ENCODE data around the gene IL1B. TPM values are rescaled to one million over a fixed set of nuclear protein-coding genes. Genes with fewer than 3 reads are reported as not detected.

The IL1B gene
- total RNA-seq, 1 donor = 0.36 TPM

DNA sequence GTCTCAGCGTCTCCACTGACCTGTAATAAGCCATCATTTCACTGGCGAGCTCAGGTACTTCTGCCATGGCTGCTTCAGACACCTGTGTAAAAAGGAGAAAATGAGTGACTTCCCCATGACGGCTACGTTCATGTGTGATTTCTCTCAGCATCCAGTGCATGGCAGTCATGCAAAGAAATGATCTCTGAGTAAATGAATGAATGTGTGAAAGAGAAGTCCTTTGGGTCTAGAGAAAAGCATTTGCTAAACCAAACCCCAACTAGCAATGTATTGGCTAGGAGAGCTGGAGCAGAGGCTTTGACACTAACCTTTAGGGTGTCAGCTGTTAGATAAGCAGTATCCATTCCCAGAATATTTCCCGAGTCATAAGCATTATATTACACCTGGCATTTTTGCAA, 417 bp downstream of the IL1B start:
- peak overlapping the region; percentile 88 for H3K27ac ChIP-seq (ENCODE audit: low read depth, low read length)

GRCh38 chr2:112835536-112836162, 930 bp downstream of the IL1B start:
- H3K79me2 ChIP-seq (ENCODE audit: insufficient read depth, low read length) = no peaks in the 10 kb centered on the region
- H4K20me1 ChIP-seq (ENCODE audit: insufficient read depth, low read length) = no peaks in the 10 kb centered on the region
- no peak for DNase-seq (ENCODE audit: insufficient read length, low spot score, missing footprints)
- H3K36me3 ChIP-seq (ENCODE audit: insufficient read depth, low read length) = no peaks in the 10 kb centered on the region
- no peak overlapping the region for H2AFZ ChIP-seq (ENCODE audit: low read length)
- H3K27ac ChIP-seq (ENCODE audit: low read depth, low read length) = peak overlapping the region; percentile 88
- TF ChIP-seq, protein P1, sequence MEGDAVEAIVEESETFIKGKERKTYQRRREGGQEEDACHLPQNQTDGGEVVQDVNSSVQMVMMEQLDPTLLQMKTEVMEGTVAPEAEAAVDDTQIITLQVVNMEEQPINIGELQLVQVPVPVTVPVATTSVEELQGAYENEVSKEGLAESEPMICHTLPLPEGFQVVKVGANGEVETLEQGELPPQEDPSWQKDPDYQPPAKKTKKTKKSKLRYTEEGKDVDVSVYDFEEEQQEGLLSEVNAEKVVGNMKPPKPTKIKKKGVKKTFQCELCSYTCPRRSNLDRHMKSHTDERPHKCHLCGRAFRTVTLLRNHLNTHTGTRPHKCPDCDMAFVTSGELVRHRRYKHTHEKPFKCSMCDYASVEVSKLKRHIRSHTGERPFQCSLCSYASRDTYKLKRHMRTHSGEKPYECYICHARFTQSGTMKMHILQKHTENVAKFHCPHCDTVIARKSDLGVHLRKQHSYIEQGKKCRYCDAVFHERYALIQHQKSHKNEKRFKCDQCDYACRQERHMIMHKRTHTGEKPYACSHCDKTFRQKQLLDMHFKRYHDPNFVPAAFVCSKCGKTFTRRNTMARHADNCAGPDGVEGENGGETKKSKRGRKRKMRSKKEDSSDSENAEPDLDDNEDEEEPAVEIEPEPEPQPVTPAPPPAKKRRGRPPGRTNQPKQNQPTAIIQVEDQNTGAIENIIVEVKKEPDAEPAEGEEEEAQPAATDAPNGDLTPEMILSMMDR (IDR thresholded peaks at IDR 0.05; ENCODE audit: extremely low read depth, low read depth, low read length) = no peak
- H3K4me3 ChIP-seq (ENCODE audit: insufficient read depth, low read length) = peak overlapping the region; percentile 54
- no peaks in the 10 kb centered on the region for H3K27me3 ChIP-seq (ENCODE audit: insufficient read depth, low read length)
- peaks cover 33% of the 10 kb centered on the region for H3K4me1 ChIP-seq (ENCODE audit: insufficient read depth, low read length)
- peak overlapping the region; percentile 75 for H3K4me2 ChIP-seq (ENCODE audit: insufficient read depth, low read length)
- no peaks in the 10 kb centered on the region for H3K9me3 ChIP-seq (ENCODE audit: low read depth, low read length)

More for the DNA sequence above, 417 bp downstream of the IL1B start:
- DNase-seq (ENCODE audit: insufficient read length, low spot score, missing footprints) = no peak
- Histone ChIP-seq H3K4me3 (ENCODE audit: insufficient read depth, low read length) (peak overlapping the region; percentile 54), H3K4me2 (ENCODE audit: insufficient read depth, low read length) (peak overlapping the region; percentile 75), H3K79me2 (ENCODE audit: insufficient read depth, low read length) (no peaks in the 10 kb centered on the region), H3K36me3 (ENCODE audit: insufficient read depth, low read length) (no peaks in the 10 kb centered on the region), H2AFZ (ENCODE audit: low read length) (peak overlapping the region; percentile 38), H3K27me3 (ENCODE audit: insufficient read depth, low read length) (no peaks in the 10 kb centered on the region), H3K9me3 (ENCODE audit: low read depth, low read length) (no peaks in the 10 kb centered on the region), H3K4me1 (ENCODE audit: insufficient read depth, low read length) (peaks cover 33% of the 10 kb centered on the region), H4K20me1 (ENCODE audit: insufficient read depth, low read length) (no peaks in the 10 kb centered on the region)
- TF ChIP-seq, protein P1 (IDR thresholded peaks at IDR 0.05; ENCODE audit: extremely low read depth, low read depth, low read length) = no peak

DNA sequence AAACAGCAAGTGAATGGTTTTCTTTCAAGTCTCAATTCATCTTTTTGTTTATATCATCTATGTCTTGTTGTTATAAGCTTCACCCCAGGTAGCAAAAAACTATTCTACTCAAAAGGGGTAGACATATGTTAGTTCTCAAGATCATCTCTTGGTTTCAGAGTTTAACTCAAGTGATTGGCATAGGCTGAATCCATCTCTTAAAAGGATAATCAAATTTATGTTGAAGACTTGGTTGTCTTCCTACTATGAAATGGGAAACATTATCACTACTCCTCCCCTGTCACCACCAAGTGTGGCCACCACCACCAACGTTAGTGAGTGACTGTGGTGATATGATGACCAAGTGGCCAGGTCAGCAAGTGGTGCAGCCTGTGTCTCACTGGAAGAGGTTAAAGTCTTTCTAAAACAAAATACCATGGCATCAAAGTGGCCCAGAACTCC, 1.5 kb downstream of the IL1B start:
- Histone ChIP-seq H3K36me3 (ENCODE audit: insufficient read depth, low read length) (no peaks in the 10 kb centered on the region), H3K4me3 (ENCODE audit: insufficient read depth, low read length) (no peak overlapping the region), H3K4me2 (ENCODE audit: insufficient read depth, low read length) (no peak overlapping the region)

GRCh38 chr2:112834396-112835037, 2.1 kb downstream of the IL1B start:
- H3K27ac ChIP-seq (ENCODE audit: low read depth, low read length) = no peak overlapping the region
- H4K20me1 ChIP-seq (ENCODE audit: insufficient read depth, low read length) = no peaks in the 10 kb centered on the region
- H3K27me3 ChIP-seq (ENCODE audit: insufficient read depth, low read length) = no peaks in the 10 kb centered on the region
- H3K79me2 ChIP-seq (ENCODE audit: insufficient read depth, low read length) = no peaks in the 10 kb centered on the region
- peaks cover 29% of the 10 kb centered on the region for H3K4me1 ChIP-seq (ENCODE audit: insufficient read depth, low read length)
- H2AFZ ChIP-seq (ENCODE audit: low read length) = no peak overlapping the region
- no peak overlapping the region for H3K4me2 ChIP-seq (ENCODE audit: insufficient read depth, low read length)
- DNase-seq (ENCODE audit: insufficient read length, low spot score, missing footprints) = no peak
- no peak overlapping the region for H3K4me3 ChIP-seq (ENCODE audit: insufficient read depth, low read length)
- H3K9me3 ChIP-seq (ENCODE audit: low read depth, low read length) = no peaks in the 10 kb centered on the region
- H3K36me3 ChIP-seq (ENCODE audit: insufficient read depth, low read length) = no peaks in the 10 kb centered on the region
- TF ChIP-seq, protein P1 (IDR thresholded peaks at IDR 0.05; ENCODE audit: extremely low read depth, low read depth, low read length) = no peak

More for the DNA sequence above, 1.5 kb downstream of the IL1B start:
- Histone ChIP-seq H3K27ac (ENCODE audit: low read depth, low read length) (no peak overlapping the region), H3K27me3 (ENCODE audit: insufficient read depth, low read length) (no peaks in the 10 kb centered on the region), H3K79me2 (ENCODE audit: insufficient read depth, low read length) (no peaks in the 10 kb centered on the region), H3K9me3 (ENCODE audit: low read depth, low read length) (no peaks in the 10 kb centered on the region), H2AFZ (ENCODE audit: low read length) (no peak overlapping the region), H3K4me1 (ENCODE audit: insufficient read depth, low read length) (peaks cover 29% of the 10 kb centered on the region), H4K20me1 (ENCODE audit: insufficient read depth, low read length) (no peaks in the 10 kb centered on the region)
- DNase-seq (ENCODE audit: insufficient read length, low spot score, missing footprints) = no peak
- TF ChIP-seq, protein P1 (IDR thresholded peaks at IDR 0.05; ENCODE audit: extremely low read depth, low read depth, low read length) = no peak
